ENCODE data around the gene FCHSD2. TPM values are rescaled to one million over a fixed set of nuclear protein-coding genes. Genes with fewer than 3 reads are reported as not detected.

Gene FCHSD2
- polyA plus RNA-seq (2012; ENCODE audit: insufficient read length, low read depth), result 5.1 TPM

DNA sequence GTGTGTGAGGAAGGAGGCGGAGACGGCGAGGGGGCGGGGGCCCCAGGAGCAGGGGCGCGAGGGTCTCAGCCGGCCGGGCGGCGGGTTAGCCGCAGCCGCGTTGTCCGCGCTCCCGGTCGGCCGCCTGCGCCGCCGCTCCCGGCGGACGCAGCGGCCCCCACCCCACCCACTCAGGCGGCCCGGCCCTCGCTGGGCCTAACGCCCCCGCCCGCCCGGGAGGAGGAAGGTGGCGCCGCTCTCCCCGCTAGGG is at the start of gene FCHSD2:
Gene FCHSD2 (minus strand): TSS at position 191 of the 250 bp plus-strand sequence. CDS start 441 bp downstream, outside the sequence.
- no peak for TF ChIP-seq SIN3A (IDR thresholded peaks at IDR 0.05; ENCODE audit: borderline replicate concordance, insufficient read depth, low read length)
- no peak for TF ChIP-seq POLR2AphosphoS5 (IDR thresholded peaks at IDR 0.05; ENCODE audit: low read depth, low read length)
- TF ChIP-seq FOXP2 (optimal IDR thresholded peaks at IDR 0.05; ENCODE audit: borderline replicate concordance, extremely low read depth, extremely low read length, insufficient read depth), result no peak
- no peak for TF ChIP-seq REST (IDR thresholded peaks at IDR 0.05; ENCODE audit: insufficient read depth in 1 of 2, low read depth in 2 of 2, low read length in 2 of 2)
- TF ChIP-seq TAF1 (IDR thresholded peaks at IDR 0.05; ENCODE audit: borderline replicate concordance, insufficient read depth, low read length), result no peak

- no peak for TF ChIP-seq SIN3A (IDR thresholded peaks at IDR 0.05; ENCODE audit: borderline replicate concordance, insufficient read depth, low read length)
- TF ChIP-seq POLR2AphosphoS5 (IDR thresholded peaks at IDR 0.05; ENCODE audit: low read depth, low read length), result no peak
- no peak for TF ChIP-seq TAF1 (IDR thresholded peaks at IDR 0.05; ENCODE audit: borderline replicate concordance, insufficient read depth, low read length)
- no peak for TF ChIP-seq REST (IDR thresholded peaks at IDR 0.05; ENCODE audit: insufficient read depth in 1 of 2, low read depth in 2 of 2, low read length in 2 of 2)
- no peak for TF ChIP-seq FOXP2 (optimal IDR thresholded peaks at IDR 0.05; ENCODE audit: borderline replicate concordance, extremely low read depth, extremely low read length, insufficient read depth)
These were observed 49.0 kb upstream of the FCHSD2 start for GRCh38 chr11:73191151-73191550.

DNA sequence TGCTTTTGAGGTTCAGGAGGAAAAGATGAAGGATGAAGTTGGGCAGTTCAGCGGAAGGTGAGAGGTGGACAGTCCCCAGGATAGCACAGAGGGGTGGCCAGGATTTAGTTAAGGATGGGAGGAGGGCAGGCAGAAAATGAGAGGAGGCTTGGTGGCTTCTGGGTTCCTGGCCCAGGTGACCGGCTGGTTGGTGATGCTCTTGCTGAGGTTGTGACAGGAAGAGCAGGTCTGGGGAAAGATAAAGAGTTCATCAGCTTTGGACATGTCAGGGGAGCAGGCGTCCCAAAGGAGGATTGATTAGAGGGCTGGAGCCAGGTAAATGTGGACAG is 48.4 kb upstream of the FCHSD2 start:
- TF ChIP-seq REST (IDR thresholded peaks at IDR 0.05; ENCODE audit: insufficient read depth in 1 of 2, low read depth in 2 of 2, low read length in 2 of 2) (no peak), FOXP2 (optimal IDR thresholded peaks at IDR 0.05; ENCODE audit: borderline replicate concordance, extremely low read depth, extremely low read length, insufficient read depth) (no peak), POLR2AphosphoS5 (IDR thresholded peaks at IDR 0.05; ENCODE audit: low read depth, low read length) (no peak), SIN3A (IDR thresholded peaks at IDR 0.05; ENCODE audit: borderline replicate concordance, insufficient read depth, low read length) (no peak), TAF1 (IDR thresholded peaks at IDR 0.05; ENCODE audit: borderline replicate concordance, insufficient read depth, low read length) (no peak)

DNA sequence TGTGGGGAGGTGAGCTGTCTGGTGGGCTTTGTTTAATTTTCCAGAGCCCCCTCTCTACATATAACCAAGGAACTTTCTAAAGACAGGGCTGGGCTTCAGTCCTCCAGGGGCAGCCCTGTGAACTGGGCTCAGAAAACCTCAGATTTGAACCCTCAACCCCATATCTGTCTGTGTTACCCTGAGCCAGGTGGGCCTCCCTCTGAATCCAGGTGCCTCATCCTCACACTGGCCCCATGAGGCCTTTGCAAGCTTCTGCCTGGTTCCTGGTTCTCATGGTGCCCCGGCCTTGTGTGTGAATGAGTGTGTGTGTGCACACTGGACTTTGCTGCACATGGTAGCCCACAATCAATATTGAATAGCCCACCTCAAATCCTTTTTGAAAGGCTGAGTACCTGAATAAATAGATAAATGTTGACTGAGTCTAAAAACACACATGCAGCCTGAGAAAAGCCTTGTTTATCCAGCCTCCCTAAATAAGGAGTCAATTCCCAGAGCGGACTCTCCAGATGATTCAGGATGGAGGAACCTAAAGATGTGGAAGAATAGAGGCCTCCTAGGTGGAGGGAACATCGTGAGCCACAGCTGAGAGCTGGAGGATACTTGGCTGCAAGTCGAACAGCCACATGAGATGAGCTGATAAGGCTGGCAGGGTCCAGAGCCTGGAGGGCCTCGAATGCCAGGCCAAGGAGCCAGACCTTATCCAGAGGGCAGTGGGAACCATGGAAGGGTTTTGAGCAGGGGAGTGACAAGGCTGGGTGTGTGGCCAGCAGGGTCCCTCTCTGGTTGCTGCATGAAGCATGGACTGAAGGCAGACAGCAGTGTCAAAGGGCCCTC is 47.8 kb upstream of the FCHSD2 start:
- TF ChIP-seq REST (IDR thresholded peaks at IDR 0.05; ENCODE audit: insufficient read depth in 1 of 2, low read depth in 2 of 2, low read length in 2 of 2) (no peak), TAF1 (IDR thresholded peaks at IDR 0.05; ENCODE audit: borderline replicate concordance, insufficient read depth, low read length) (no peak), POLR2AphosphoS5 (IDR thresholded peaks at IDR 0.05; ENCODE audit: low read depth, low read length) (no peak), SIN3A (IDR thresholded peaks at IDR 0.05; ENCODE audit: borderline replicate concordance, insufficient read depth, low read length) (no peak), FOXP2 (optimal IDR thresholded peaks at IDR 0.05; ENCODE audit: borderline replicate concordance, extremely low read depth, extremely low read length, insufficient read depth) (no peak)

Measured in PFSK-1 (cell line).